ENCODE results near the gene THSD7B.
"Not testable (repeated sequence)": the region's sequence is repeated elsewhere in the genome, so short reads cannot be mapped to it uniquely, and the experiment has no call there.

THSD7B gene

GRCh38 chr2:137570484-137570883 is 805.1 kb downstream of the THSD7B start:
- no peaks in the 10 kb centered on the region for H3F3A ChIP-seq (ENCODE audit: control insufficient read depth, insufficient read depth)
- no peaks in the 10 kb centered on the region for H3K9me2 ChIP-seq (replicated peaks; ENCODE audit: control insufficient read depth, low read length)
- H3K4me3 ChIP-seq (ENCODE audit: low read length): no peak overlapping the region
- H3K9me3 ChIP-seq (ENCODE audit: control insufficient read depth, insufficient read depth, low read length): no peaks in the 10 kb centered on the region
- no peaks in the 10 kb centered on the region for H3K79me2 ChIP-seq (ENCODE audit: control insufficient read depth, low read length)
- H3K4me2 ChIP-seq (ENCODE audit: low read length): no peak overlapping the region
- TF ChIP-seq CTCF (IDR thresholded peaks at IDR 0.05; ENCODE audit: low read depth, low read length, poor library complexity, severe bottlenecking) (no peak), EZH2phosphoT487 (IDR thresholded peaks at IDR 0.05; ENCODE audit: borderline replicate concordance, low read length) (no peak)
- no peaks in the 10 kb centered on the region for H4K20me1 ChIP-seq (ENCODE audit: control insufficient read depth, insufficient read depth, low read depth, low read length)
- H3K4me1 ChIP-seq (ENCODE audit: control insufficient read depth, low read length): no peaks in the 10 kb centered on the region
- H3K27me3 ChIP-seq (ENCODE audit: control insufficient read depth, low read length): no peaks in the 10 kb centered on the region
- H3K27ac ChIP-seq (ENCODE audit: low read depth, low read length): no peak overlapping the region
- no peaks in the 10 kb centered on the region for H3K36me3 ChIP-seq (ENCODE audit: control insufficient read depth, low read length)

GRCh38 chr2:137587834-137588233 is 822.5 kb downstream of the THSD7B start:
- H3K27ac ChIP-seq (ENCODE audit: low read depth, low read length); H4K20me1 ChIP-seq (ENCODE audit: control insufficient read depth, insufficient read depth, low read depth, low read length); H3K4me2 ChIP-seq (ENCODE audit: low read length); H3K4me3 ChIP-seq (ENCODE audit: low read length); H3K4me1 ChIP-seq (ENCODE audit: control insufficient read depth, low read length); H3K9me3 ChIP-seq (ENCODE audit: control insufficient read depth, insufficient read depth, low read length); H3F3A ChIP-seq (ENCODE audit: control insufficient read depth, insufficient read depth); H3K36me3 ChIP-seq (ENCODE audit: control insufficient read depth, low read length); H3K27me3 ChIP-seq (ENCODE audit: control insufficient read depth, low read length); H3K9me2 ChIP-seq (replicated peaks; ENCODE audit: control insufficient read depth, low read length); H3K79me2 ChIP-seq (ENCODE audit: control insufficient read depth, low read length): not testable (repeated sequence)

- not testable (repeated sequence) for H4K20me1 ChIP-seq (ENCODE audit: control insufficient read depth, insufficient read depth, low read depth, low read length); H3K9me3 ChIP-seq (ENCODE audit: control insufficient read depth, insufficient read depth, low read length); H3K4me2 ChIP-seq (ENCODE audit: low read length); H3K36me3 ChIP-seq (ENCODE audit: control insufficient read depth, low read length); H3K27me3 ChIP-seq (ENCODE audit: control insufficient read depth, low read length); H3K4me3 ChIP-seq (ENCODE audit: low read length); H3K4me1 ChIP-seq (ENCODE audit: control insufficient read depth, low read length); H3K79me2 ChIP-seq (ENCODE audit: control insufficient read depth, low read length); H3F3A ChIP-seq (ENCODE audit: control insufficient read depth, insufficient read depth); H3K9me2 ChIP-seq (replicated peaks; ENCODE audit: control insufficient read depth, low read length); H3K27ac ChIP-seq (ENCODE audit: low read depth, low read length)
These were observed 823.2 kb downstream of the THSD7B start for GRCh38 chr2:137588578-137588977.

- Histone ChIP-seq H3K9me3 (ENCODE audit: control insufficient read depth, insufficient read depth, low read length) (no peaks in the 10 kb centered on the region), H3K4me3 (ENCODE audit: low read length) (no peak overlapping the region), H4K20me1 (ENCODE audit: control insufficient read depth, insufficient read depth, low read depth, low read length) (no peaks in the 10 kb centered on the region), H3K4me1 (ENCODE audit: control insufficient read depth, low read length) (no peaks in the 10 kb centered on the region), H3K36me3 (ENCODE audit: control insufficient read depth, low read length) (no peaks in the 10 kb centered on the region), H3K4me2 (ENCODE audit: low read length) (no peak overlapping the region), H3K27me3 (ENCODE audit: control insufficient read depth, low read length) (no peaks in the 10 kb centered on the region), H3K79me2 (ENCODE audit: control insufficient read depth, low read length) (no peaks in the 10 kb centered on the region), H3F3A (ENCODE audit: control insufficient read depth, insufficient read depth) (no peaks in the 10 kb centered on the region), H3K9me2 (replicated peaks; ENCODE audit: control insufficient read depth, low read length) (no peaks in the 10 kb centered on the region), H3K27ac (ENCODE audit: low read depth, low read length) (no peak overlapping the region)
- TF ChIP-seq EZH2phosphoT487 (IDR thresholded peaks at IDR 0.05; ENCODE audit: borderline replicate concordance, low read length): no peak
These were observed 824.8 kb downstream of the THSD7B start for GRCh38 chr2:137590102-137590501.

- Histone ChIP-seq H3K4me2 (ENCODE audit: low read length) (no peak overlapping the region), H3K4me3 (ENCODE audit: low read length) (no peak overlapping the region), H3K27me3 (ENCODE audit: control insufficient read depth, low read length) (no peaks in the 10 kb centered on the region), H3K27ac (ENCODE audit: low read depth, low read length) (no peak overlapping the region), H3K9me3 (ENCODE audit: control insufficient read depth, insufficient read depth, low read length) (no peaks in the 10 kb centered on the region), H3K4me1 (ENCODE audit: control insufficient read depth, low read length) (no peaks in the 10 kb centered on the region), H4K20me1 (ENCODE audit: control insufficient read depth, insufficient read depth, low read depth, low read length) (no peaks in the 10 kb centered on the region), H3F3A (ENCODE audit: control insufficient read depth, insufficient read depth) (no peaks in the 10 kb centered on the region), H3K9me2 (replicated peaks; ENCODE audit: control insufficient read depth, low read length) (no peaks in the 10 kb centered on the region), H3K36me3 (ENCODE audit: control insufficient read depth, low read length) (no peaks in the 10 kb centered on the region), H3K79me2 (ENCODE audit: control insufficient read depth, low read length) (no peaks in the 10 kb centered on the region)
- TF ChIP-seq EZH2phosphoT487 (IDR thresholded peaks at IDR 0.05; ENCODE audit: borderline replicate concordance, low read length) (no peak), CTCF (IDR thresholded peaks at IDR 0.05; ENCODE audit: low read depth, low read length, poor library complexity, severe bottlenecking) (no peak)
These were observed 842.5 kb downstream of the THSD7B start for GRCh38 chr2:137607722-137608318.

Data from DOHH2 (cell line).